Medulla oblongata (tissue), 1 donor: ENCODE measurements around the gene ARHGEF16.

Experiments used
- DNase-seq: peaks from one replicate; pipeline ENCODE4 v3.0.0-alpha.2; 2015; ENCODE audit errors: extremely low spot score

ARHGEF16 gene

DNA sequence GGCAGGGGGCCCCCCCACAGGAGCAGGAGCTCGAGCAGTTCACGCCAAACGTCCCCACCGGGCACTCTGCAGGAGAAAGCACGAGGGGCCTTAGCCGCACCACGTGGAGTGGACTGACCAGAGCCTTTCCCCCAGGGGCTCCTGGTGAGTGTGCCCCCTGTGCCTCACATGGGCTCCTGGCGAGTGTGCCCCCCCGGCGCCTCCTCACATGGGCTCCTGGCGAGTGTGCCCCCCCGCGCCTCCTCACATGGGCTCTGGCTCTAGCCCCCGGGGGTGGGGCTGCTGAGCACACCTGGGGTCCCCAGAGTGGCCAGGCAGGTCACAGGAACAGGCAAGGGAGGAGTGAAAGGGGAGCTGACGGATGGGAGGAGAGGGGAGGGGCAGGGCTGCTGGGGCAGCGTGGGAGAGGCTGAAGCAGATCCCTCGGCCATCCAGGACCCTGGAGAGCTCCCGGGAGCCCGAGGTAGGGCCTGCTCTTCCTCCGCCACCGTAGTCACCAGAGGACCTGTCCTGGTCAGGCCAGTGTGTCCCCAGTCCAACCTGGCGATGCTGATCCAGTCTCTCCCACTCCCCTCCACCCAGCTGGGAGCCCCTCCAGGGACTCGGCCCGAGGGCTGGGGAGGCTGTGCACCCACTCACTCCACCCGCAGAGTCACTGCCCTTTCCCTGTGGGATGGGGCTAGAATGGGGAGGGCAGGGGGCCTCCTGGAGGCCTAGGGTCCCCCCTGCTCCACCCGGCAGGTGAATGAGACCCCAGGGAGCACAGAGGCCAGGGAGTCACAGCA is 47.6 kb downstream of the ARHGEF16 start:
- DNase-seq, result peak; percentile 57

DNA sequence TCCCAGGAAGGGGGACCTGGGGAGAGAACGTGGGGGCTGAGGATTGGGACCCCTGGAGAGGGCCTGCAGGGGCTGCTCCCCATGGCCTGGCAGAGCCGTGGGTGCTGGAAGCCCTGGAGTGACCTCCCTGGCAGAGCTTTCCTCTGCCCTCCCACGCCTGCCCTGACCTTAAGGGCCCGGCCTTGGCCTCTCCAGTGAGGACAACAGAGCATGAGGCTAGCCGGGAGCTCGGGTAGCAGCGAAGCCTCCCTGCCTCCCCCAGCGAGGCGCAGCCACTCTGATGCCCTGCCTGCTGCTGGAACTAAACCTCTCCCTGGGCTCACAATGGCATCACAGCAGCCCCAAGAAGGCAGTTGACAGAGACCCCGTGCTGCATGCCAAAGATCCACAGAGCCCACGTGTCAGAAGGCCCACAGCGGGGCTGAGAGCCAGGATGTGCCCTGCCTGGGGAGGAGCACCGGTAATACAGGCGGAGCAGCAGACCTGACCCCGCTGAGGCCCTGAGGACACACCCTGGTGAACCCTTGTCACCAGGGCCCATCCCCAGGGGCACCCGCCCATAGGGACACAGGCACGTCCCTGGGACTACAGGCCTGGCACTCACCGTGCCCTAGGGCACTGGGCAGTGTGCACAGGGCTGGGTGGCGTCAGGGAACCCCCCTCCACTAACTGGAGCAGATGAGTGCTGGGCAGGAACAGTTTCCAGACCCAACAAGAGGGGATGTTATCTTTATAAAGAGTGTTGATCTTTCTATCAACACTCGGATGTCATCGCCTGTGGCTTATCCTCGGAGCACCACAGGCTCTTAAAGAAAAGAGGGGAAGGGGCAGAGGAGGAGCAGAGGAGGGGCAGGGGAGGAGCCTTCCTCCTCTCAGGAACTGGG is 48.4 kb downstream of the ARHGEF16 start:
- DNase-seq, result no peak

- no peak for DNase-seq
Observed at GRCh38 chr1:3503525-3503886, 49.0 kb downstream of the ARHGEF16 start.

GRCh38 chr1:3504151-3504821 is 49.8 kb downstream of the ARHGEF16 start:
- peak; percentile 77 for DNase-seq

DNA sequence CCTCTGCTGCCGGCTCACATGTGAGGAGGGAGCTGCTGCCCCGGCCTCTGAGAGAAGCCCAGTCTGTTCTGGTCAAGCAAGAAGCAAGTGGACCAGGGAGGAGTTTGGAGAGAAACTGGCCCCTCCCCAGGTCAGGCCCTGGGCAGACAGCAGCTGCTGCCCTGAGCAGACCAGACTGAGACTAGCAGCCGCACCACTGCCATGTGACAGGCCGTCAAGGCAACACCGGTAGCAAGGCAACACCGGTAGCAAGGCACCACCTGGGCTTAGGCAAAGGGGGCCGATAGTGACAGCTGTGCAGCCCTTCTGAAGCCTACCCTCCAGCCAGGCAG is 50.3 kb downstream of the ARHGEF16 start:
- peak; percentile 24 for DNase-seq

- DNase-seq, result no peak
Observed at GRCh38 chr1:3505161-3505560, 50.7 kb downstream of the ARHGEF16 start.

DNA sequence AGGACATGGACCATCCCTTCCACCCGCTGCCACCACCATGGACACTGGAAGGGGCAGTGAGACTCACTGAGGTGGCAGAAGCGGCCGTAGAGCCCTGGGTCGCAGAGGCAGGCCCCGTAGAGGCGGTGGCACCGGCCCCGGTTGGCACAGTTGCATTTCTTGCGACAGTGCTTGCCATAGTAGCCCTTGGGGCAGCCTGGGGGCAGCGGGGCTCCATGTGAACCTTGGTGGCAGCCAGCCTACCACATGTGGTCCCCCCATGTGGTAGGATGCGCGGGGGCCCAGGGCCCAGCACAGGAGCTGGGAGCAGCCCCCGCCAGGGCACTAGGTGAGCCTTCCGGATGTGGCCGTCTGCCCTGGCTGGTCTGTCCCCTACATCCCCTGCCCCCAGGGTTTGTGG is 51.6 kb downstream of the ARHGEF16 start:
- no peak for DNase-seq

DNA sequence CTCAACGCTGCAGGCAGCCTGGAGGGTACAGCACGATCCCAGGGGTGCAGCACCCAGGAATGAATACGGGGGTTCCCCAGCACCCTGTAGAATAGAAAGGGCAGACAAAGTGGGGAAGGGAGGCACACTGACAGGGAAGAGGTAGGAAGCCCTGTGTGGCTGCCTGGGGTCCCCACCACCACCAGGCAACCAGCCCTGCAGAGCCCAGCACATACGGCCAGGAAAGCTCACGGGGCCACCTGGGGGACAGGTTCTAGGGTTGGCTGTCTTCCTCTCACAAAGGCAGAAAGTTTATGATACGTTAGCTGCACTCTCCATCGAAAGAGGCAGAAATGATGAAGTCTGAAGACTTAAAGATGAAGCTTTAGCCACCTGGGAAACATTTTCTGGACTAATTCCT is 52.5 kb downstream of the ARHGEF16 start:
- no peak for DNase-seq

GRCh38 chr1:3507636-3508275 is 53.3 kb downstream of the ARHGEF16 start:
- no peak for DNase-seq

DNA sequence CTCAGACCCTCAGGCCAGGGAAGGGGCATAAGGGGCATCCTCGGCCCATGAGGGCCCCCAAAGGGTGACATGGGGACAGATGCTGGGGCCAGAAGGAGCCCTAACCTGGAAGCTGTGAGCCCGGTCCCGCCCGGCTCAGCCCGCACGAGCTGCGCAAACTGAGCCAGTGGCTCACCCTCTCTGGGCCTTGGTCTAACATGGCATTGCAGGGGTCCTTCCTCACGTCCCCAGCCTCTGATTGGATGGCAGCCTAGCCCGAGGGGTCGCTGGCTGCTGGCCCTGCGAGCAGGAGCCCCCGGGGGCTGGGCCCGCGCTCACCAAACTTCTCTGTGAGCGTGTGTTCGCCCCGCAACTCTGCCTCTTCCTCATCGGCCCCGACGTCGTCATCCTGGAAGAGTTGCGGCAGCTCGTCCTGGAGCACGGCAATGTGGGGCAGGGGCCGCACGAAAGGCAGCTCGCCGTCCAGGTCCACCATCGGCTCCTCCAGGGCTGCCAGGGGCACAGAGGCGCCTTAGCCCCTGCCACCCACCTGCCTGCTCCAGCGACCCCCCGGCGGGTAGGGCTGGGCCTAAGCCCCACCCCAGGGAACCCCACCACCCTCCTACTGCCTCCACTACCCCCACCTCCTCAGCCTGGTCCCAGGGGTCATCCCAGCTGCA is 54.4 kb downstream of the ARHGEF16 start:
- no peak for DNase-seq

- no peak for DNase-seq
Observed at GRCh38 chr1:3509721-3510120, 55.3 kb downstream of the ARHGEF16 start.

GRCh38 chr1:3510136-3510955 is 55.9 kb downstream of the ARHGEF16 start:
- peak; percentile 29 for DNase-seq

- no peak for DNase-seq
Observed at GRCh38 chr1:3510956-3511250, 56.4 kb downstream of the ARHGEF16 start.

DNA sequence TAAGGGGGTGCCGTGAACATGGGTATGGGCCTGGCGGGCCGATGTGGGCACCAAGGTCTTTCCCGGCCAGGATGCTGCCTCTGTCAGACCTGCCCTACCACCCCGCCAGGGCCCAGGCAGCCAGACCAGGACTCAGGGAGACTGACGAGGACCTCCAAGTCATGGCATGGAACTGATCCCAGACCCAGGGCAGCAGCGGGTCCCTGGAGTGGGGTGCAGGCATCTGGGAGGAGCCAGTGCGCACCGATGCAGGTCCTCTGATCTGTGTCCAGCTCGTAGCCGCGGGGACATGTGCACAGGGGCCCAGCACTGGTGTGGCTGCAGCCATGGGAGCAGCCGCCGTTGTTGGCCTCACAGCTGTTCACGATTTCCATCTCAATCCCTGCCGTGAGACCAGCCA is 56.8 kb downstream of the ARHGEF16 start:
- no peak for DNase-seq

- DNase-seq, result no peak
Observed at GRCh38 chr1:3511856-3512255, 57.4 kb downstream of the ARHGEF16 start.

- DNase-seq, result no peak
Observed at GRCh38 chr1:3514404-3514803, 59.9 kb downstream of the ARHGEF16 start.

- DNase-seq, result no peak
Observed at GRCh38 chr1:3515272-3515671, 60.8 kb downstream of the ARHGEF16 start.

DNA sequence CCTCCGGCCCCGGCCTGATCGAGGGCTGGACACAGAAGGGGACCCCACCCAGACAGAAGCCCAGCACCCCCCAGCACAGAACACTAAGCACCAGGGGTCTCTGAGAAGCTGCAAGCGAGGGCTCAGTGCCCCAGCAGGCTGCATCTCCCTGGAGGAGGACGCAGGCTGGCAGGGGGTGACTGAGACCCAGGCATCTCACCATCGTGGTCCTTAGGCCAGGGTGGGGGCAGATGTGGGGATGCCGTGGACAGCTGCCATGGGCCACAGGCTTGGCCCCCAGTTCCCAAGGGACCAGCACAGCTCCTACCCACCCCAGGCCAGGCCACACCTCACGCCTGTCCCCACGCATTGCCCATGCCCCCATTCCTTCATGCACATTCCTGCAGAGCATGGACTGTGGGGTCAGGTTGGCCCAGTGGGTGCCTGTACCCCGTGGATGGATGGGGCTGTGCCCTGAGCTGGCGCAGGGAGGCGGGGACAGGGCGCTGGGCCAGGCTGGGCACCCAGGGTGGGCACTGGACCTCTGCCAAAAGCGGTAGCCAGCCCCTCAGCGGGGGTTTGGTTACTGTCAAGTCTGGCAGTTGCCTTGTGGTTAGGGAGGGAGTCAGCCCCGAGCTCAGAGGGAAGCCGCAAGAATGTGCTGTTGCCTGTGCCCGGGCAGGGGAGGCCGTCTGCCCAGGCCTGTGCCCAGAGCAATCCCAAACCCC is 61.5 kb downstream of the ARHGEF16 start:
- peak; percentile 22 for DNase-seq

DNA sequence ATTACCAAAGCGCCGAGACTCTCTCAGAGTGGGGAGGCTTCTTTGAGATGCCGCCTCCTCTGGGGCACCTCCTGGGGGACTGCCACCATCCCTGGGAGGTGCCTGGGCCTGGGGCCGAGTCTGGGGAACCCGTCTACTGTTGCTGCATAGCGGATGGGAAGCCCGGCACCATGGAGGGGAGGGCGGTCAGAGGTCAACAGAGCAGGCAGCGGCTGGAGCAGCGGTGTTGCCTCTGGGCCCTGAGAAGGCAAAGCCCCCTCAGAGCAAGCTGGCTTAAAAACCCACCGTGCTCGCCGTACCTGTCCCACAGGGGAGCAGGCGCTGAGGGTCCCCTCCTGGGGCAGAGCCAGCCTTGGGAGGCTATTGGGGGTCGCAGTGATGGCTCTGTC is 62.0 kb downstream of the ARHGEF16 start:
- no peak for DNase-seq
